ACC112 (cell line): ENCODE results near the gene ZNF219.

ENCODE experiments used
- H2AFZ ChIP-seq: fragments of 200-600 bp; sonication (generic); one replicate; pipeline ENCODE4 v1.6.0; 2017; ENCODE audit warnings: antibody characterized with exemption, low read length; ENCODE audit not compliant: unreplicated experiment
- H3K27ac ChIP-seq: fragments of 200-600 bp; sonication (generic); 2 replicates; pipeline ENCODE4 v1.5.1; 2014; ENCODE audit warnings: low read depth, mild to moderate bottlenecking, antibody characterized with exemption, low read length, moderate library complexity
- H3K27me3 ChIP-seq: fragments of 200-600 bp; sonication (generic); 2 replicates; pipeline ENCODE4 v1.6.1; 2014; ENCODE audit warnings: mild to moderate bottlenecking, antibody characterized with exemption, low read length, moderate library complexity, mixed read lengths; ENCODE audit not compliant: insufficient read depth
- H3K36me3 ChIP-seq: fragments of 200-600 bp; sonication (generic); 2 replicates; pipeline ENCODE4 v1.6.1; 2016; ENCODE audit warnings: mild to moderate bottlenecking, antibody characterized with exemption, low read length, moderate library complexity, mixed read lengths; ENCODE audit not compliant: insufficient read depth
- H3K4me1 ChIP-seq: fragments of 200-600 bp; sonication (generic); one replicate; pipeline ENCODE4 v1.6.1; 2016; ENCODE audit warnings: low read length, mixed read lengths; ENCODE audit not compliant: insufficient read depth, unreplicated experiment, control insufficient read depth
- H3K4me3 ChIP-seq: fragments of 200-600 bp; sonication (generic); 2 replicates; pipeline ENCODE4 v1.5.1; 2014; ENCODE audit warnings: mild to moderate bottlenecking, low read depth, low read length
- H3K79me2 ChIP-seq: fragments of 200-600 bp; sonication (generic); one replicate; pipeline ENCODE4 v1.6.0; 2016; ENCODE audit warnings: low read length; ENCODE audit not compliant: control insufficient read depth, unreplicated experiment, insufficient read depth

ZNF219 gene

DNA sequence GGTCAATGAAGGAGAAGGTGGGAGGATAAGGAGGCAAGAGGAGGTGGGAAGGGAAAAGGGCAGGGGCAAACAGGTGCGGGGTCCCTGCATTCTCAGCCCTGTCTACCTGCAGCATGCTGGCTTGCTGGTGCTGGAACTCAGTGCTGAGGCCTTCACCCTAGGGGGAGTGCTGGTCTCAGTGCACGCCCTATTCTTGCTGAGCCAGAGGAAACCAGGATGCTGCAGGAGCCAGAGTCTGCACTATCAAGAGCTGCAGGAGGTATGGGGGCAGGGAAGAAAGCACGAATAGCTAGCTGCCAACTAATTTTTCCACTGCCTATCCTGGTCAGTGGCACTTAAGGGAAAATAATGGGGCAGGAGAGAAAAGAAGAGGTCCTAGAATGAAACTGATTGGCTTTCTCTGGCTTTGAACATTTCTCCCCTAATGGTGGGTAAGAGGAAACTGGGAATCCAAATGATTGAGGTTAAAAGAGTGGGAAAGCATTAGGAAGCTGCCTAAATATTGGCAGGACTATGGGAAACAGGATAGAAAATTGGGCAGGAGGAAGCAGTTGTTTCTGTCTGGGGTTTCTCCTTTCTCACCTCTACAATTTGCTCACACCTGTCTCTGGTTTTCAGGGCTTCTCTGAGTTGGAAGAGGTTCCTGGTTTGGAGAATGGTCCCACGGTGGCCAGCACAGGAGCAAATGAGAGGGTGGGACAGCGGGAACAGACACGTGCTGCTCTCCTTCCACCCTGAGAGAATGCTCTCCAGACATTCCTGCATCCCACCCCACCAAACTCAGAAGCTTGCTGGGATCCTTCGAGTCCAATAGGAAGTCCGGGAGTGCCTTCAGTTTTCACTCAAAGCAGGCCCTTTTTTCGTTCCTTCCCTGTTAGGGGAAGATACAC is 4.3 kb upstream of the ZNF219 start:
- H3K4me3 ChIP-seq: peak overlapping the region; percentile 82
- H3K36me3 ChIP-seq: no peaks in the 10 kb centered on the region
- no peak overlapping the region for H3K27ac ChIP-seq
- no peaks in the 10 kb centered on the region for H3K79me2 ChIP-seq
- H2AFZ ChIP-seq: peak overlapping the region; percentile 48
- no peaks in the 10 kb centered on the region for H3K27me3 ChIP-seq
- H3K4me1 ChIP-seq: peaks cover 51% of the 10 kb centered on the region

DNA sequence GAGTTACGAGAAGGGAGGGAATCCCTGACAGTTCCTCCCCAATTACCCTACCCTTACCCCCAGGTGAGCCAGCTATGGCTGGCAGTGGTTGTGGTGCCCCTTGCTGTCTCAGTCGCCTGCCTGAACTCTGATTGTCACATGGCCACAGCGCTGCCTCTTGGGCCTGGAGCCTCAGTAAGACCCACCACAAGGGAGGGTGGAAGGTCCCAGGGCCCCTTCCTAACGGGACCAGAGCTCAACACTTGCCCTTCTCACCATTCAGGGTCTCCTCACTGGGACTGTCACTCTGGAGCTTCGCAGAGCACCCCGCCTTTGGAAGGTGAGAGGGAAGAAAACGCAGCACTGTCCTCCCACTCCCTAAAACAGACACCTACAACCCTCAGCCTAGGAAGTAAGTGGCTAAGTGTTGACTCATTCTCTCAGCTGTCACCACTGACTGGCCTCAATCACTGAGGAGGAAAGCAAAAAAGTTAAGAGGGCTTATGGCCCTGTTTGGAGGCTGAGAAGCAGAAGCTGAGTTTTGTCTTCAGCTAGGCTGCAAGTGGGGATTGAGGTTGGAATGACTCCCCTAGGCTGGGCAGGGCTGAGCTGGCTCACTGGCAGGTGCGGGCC is 3.5 kb upstream of the ZNF219 start:
- no peaks in the 10 kb centered on the region for H3K36me3 ChIP-seq
- no peak overlapping the region for H2AFZ ChIP-seq
- H3K4me3 ChIP-seq: peak overlapping the region; percentile 82; the same call in 1 of the 2 replicates
- no peaks in the 10 kb centered on the region for H3K27me3 ChIP-seq
- peaks cover 44% of the 10 kb centered on the region for H3K4me1 ChIP-seq
- no peaks in the 10 kb centered on the region for H3K79me2 ChIP-seq
- H3K27ac ChIP-seq: no peak overlapping the region

DNA sequence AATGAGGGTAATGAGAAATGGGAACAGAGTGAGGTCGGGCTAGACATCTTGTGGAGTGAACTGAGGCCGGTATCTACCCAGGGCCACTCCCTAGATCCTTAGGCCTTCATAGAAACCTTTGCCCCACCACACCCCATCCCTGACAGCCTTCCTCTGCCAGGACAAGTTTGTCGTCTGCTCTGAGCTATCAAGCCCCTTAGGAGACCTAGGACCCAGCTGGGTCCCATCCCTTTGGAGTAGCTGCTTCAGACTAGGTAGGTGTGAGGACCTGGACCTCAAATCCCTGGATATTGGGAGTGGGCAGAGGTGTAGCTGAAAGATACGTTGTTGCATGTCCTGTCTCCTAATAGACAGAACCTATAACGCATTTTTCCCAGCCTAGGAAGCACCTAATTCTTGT is 2.5 kb upstream of the ZNF219 start, which contains the start of gene TMEM253:
TSS of gene TMEM253 (plus strand) at position 136 of the 400 bp plus-strand sequence. CDS start 278 bp downstream, outside the sequence.
- no peaks in the 10 kb centered on the region for H3K79me2 ChIP-seq
- no peaks in the 10 kb centered on the region for H3K27me3 ChIP-seq
- H3K4me1 ChIP-seq: peaks cover 34% of the 10 kb centered on the region
- no peak within 1 kb of the TSS for H3K27ac ChIP-seq
- no peak within 1 kb of the TSS for H3K4me3 ChIP-seq
- H2AFZ ChIP-seq: no peak within 1 kb of the TSS
- H3K36me3 ChIP-seq: no peaks in the 10 kb centered on the region

DNA sequence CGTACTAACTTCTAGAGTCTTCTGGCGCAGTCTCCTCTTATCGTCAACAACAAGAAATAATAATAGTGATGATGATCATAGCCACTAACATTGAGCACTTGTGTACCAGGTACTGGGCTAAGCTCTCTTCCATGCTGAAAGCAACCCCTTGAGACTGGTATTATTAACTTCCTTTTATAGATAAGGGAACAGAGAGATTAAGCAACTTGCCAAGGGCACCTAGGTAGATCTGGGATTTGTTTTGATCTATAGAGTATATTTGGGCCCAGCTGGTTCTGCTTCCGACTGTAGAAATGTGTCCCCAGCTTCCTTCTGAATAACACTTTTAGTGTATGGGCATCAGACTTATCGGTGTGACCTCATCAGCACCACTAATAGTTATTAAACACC is 1.1 kb upstream of the ZNF219 start:
- H3K27ac ChIP-seq: no peak overlapping the region
- no peaks in the 10 kb centered on the region for H3K79me2 ChIP-seq
- peak overlapping the region; percentile 75; the same call in 1 of the 2 replicates for H3K4me3 ChIP-seq
- H2AFZ ChIP-seq: no peak overlapping the region
- no peaks in the 10 kb centered on the region for H3K36me3 ChIP-seq
- H3K27me3 ChIP-seq: no peaks in the 10 kb centered on the region
- peaks cover 23% of the 10 kb centered on the region for H3K4me1 ChIP-seq

DNA sequence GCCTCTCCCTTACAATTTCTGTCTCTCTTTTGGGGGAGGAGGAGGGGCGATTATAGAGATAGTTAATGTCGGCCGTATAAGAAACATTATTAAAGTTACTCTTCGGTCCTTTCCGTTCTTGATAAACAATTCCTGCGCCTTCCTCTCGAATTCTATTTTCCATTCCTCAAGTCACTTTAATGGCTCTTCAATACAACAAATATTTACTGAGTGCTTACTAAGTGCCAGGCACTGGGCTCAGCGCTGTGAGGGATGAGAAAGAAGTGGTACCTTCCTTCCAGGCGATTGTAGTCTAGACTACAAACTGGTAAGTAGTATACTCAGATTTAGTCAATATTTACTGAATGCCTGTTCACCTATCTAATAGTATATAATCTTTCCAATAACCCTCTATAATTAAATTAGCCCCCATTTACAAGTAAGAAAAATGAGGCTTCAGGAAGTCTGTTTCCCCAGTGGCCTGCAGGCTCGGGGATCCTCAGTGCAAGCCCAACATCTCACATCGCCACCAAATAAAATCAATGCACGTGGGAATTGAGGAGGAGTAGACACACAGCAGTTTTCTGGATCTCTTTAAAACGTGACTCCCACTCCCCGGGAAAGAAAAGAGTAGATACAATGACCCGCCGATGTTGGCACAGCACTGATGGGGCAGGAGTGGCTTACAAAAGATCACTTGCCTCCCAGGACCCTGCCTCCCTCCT is 589 bp upstream of the ZNF219 start:
- no peaks in the 10 kb centered on the region for H3K36me3 ChIP-seq
- H3K79me2 ChIP-seq: no peaks in the 10 kb centered on the region
- peaks cover 23% of the 10 kb centered on the region for H3K4me1 ChIP-seq
- H3K27me3 ChIP-seq: no peaks in the 10 kb centered on the region
- peak overlapping the region; percentile 5 for H2AFZ ChIP-seq
- H3K4me3 ChIP-seq: peak overlapping the region; percentile 75
- H3K27ac ChIP-seq: no peak overlapping the region

DNA sequence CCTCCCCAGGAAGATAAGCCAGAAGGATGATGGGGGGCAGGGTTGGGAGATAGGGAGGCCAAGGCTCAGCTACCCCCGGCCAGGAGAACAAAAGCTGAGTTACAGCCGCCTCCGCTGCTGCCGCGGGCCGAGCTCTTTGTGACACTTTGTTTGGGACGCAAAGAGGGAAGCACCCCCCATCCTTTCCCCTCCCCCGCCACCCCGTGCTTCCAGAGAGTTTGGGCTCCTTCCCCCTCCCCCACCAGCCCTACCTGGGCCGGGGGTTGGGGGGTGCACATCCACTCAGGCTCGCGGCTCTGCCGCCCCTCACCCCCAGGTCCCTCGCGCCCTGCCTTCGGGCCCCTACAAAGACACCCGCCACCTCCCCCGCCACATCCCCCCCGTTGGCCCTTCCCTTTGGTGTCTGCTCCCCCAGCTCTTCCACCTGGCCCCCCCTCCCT is 799 bp downstream of the ZNF219 start:
- Histone ChIP-seq H3K79me2 (no peaks in the 10 kb centered on the region), H3K36me3 (no peaks in the 10 kb centered on the region), H3K4me3 (no peak overlapping the region; the same call in 1 of the 2 replicates), H3K27me3 (no peaks in the 10 kb centered on the region), H3K4me1 (peaks cover 18% of the 10 kb centered on the region), H2AFZ (no peak overlapping the region), H3K27ac (no peak overlapping the region)

DNA sequence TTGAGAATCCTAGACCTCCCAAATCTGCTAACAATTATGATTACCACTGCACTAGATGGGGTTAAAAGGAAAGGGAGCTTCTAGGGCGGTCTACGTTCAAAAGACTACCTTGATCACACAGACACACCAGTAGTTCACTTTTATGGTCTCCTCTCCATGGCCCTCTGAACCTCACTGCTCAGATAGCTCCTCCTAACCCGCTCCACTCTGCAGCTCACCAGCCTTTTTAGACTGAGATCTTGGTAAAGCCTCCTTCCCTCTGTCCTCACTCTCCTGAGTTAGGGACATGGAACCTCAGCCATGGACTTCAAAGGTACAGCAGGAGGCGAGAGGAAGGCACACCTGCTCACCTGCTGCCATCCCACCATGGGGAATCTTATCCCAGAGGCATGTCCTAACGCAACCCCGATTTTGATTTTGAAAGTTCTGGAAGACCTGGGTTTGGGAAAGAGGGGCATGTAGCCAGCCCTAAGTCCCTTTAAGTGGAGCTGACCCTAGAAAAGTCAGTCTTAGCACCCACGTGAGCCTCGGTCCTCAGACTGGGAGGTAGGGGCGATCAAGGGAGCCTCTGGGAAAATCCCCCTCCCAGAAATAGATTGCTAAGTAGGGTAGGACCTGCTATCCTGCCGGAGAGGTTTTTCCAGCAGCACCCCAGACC is 1.3 kb downstream of the ZNF219 start:
- Histone ChIP-seq H3K27ac (no peak overlapping the region), H3K4me3 (no peak overlapping the region; the same call in 1 of the 2 replicates)

DNA sequence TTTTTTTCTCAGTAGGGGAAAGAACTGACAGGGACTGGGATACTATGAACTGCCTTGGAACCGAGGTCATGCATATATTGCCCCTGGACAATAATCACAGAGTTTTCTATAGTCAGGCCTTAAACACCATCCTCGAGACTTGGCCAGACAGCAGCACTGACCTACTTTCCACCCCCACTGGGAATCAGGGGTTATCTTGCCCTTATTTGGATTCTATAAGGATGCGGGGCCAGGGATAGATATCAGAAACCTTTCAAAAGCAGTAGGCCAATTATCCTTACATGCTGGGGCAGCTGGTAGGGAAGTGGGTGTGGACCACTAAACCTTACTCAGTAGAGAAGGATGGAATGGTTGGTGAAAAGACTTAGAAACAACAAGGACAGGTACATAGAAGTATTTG is 2.0 kb downstream of the ZNF219 start:
- H3K79me2 ChIP-seq: no peaks in the 10 kb centered on the region
- H3K27ac ChIP-seq: peak overlapping the region; percentile 30
- no peaks in the 10 kb centered on the region for H3K27me3 ChIP-seq
- H3K36me3 ChIP-seq: no peaks in the 10 kb centered on the region
- no peak overlapping the region for H2AFZ ChIP-seq
- H3K4me1 ChIP-seq: peaks cover 10% of the 10 kb centered on the region
- H3K4me3 ChIP-seq: no peak overlapping the region

More for the DNA sequence above, 1.3 kb downstream of the ZNF219 start:
- Histone ChIP-seq H3K4me1 (peaks cover 12% of the 10 kb centered on the region), H3K79me2 (no peaks in the 10 kb centered on the region), H3K27me3 (no peaks in the 10 kb centered on the region), H3K36me3 (no peaks in the 10 kb centered on the region), H2AFZ (no peak overlapping the region)

DNA sequence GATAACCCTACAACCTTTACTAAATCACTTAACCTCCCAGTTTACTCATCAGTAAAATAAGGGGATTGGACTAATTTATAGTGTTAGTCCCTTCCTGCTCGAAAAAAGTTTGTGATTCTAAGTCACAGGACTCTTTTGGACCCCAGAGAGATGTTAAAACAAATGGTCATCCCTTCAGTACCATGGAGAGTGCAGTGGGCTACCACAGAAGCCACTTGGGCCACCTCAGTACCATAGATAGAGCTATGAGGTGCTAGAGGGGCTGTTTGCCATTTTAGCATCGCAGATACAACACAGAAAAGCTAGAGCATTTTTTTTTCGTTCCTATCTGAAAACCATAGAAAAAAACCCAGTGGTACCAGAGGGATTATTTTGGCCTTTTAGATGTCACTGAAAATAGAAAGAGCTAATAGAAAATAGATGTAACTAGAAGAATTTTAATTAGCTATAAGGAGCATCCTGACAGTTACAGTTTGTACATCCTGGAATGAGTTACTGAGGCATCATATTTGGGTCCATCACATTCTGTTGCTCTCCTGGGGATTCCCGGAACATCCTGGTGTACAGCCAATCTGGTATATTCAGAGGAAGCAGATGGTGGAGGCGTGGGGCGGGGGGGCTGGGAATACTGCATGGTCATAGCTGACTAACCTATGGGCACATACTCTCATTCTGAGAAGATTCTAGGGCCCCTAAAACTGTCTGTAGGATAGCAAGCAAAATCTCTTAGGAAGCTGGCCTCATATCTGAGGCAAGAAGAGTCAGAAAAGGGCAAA is 2.8 kb downstream of the ZNF219 start:
- Histone ChIP-seq H3K4me3 (no peak overlapping the region), H3K79me2 (no peaks in the 10 kb centered on the region), H2AFZ (no peak overlapping the region), H3K4me1 (peaks cover 10% of the 10 kb centered on the region), H3K27ac (peak overlapping the region; percentile 30; the same call in 1 of the 2 replicates), H3K27me3 (no peaks in the 10 kb centered on the region), H3K36me3 (no peaks in the 10 kb centered on the region)
